ENCODE data around the gene NAV2.

Gene NAV2

DNA sequence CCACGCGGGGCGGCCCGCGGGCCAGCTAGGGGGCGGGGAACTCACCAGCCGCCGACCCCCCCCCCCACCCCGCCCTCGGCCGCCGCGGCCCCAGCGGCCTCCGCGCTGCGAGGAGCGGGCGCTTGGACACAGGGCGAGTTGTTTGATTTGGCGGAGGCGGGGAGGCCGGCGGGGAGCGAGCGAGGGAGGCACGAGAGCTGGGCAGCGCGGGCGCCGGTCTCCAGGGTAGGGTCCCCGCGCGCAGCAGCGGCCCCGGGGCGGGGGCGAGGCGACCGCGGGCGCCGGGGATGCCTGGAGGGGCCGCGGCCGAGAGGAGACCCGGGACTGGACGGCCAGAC is 64.4 kb downstream of the NAV2 start:
- WGBS (ENCODE audit: extremely low coverage, insufficient coverage, insufficient read length) = no CpG with 5 or more reads among the region's 48 CpGs
- H4K12ac ChIP-seq (ENCODE audit: low read depth, low read length) = no peak overlapping the region
- peak overlapping the region; percentile 47 for H2BK5ac ChIP-seq (ENCODE audit: low read depth, low read length, poor library complexity)
- peaks cover 6% of the 10 kb centered on the region for H3K79me1 ChIP-seq (ENCODE audit: low read length)
- H3K27me3 ChIP-seq (ENCODE audit: insufficient read depth, low read length) = no peaks in the 10 kb centered on the region
- H3K79me2 ChIP-seq (ENCODE audit: control insufficient read depth, insufficient read depth, low read length, poor library complexity) = no peaks in the 10 kb centered on the region
- no peak overlapping the region for H3K27ac ChIP-seq (ENCODE audit: low read depth, low read length)
- peak overlapping the region; percentile 61 for H2AFZ ChIP-seq (ENCODE audit: insufficient read depth, low read length, poor library complexity)
- no peak overlapping the region for H3K9ac ChIP-seq (ENCODE audit: low read length)
- H4K8ac ChIP-seq (ENCODE audit: low read depth, low read length) = peak overlapping the region; percentile 51
- peak overlapping the region; percentile 80 for H3K4me2 ChIP-seq (ENCODE audit: low read length)
- peak overlapping the region; percentile 39 for H3K4ac ChIP-seq (ENCODE audit: low read depth, low read length)
- peak overlapping the region; percentile 56 for H2BK120ac ChIP-seq (ENCODE audit: insufficient read depth, low read length, poor library complexity)
- H3K9me3 ChIP-seq (ENCODE audit: insufficient read depth, low read depth, low read length) = peaks cover 2% of the 10 kb centered on the region
- H3K23ac ChIP-seq (ENCODE audit: low read length) = no peak overlapping the region
- H2AK5ac ChIP-seq (ENCODE audit: low read length) = no peak overlapping the region
- H3K14ac ChIP-seq (ENCODE audit: low read length) = peak overlapping the region; percentile 47
- no peak overlapping the region for H2BK12ac ChIP-seq (ENCODE audit: low read length)
- DNase-seq = no peak
- H3K18ac ChIP-seq (ENCODE audit: low read length) = peak overlapping the region; percentile 61
- H3K36me3 ChIP-seq (ENCODE audit: control insufficient read depth in 1 of 2, insufficient read depth in 2 of 2, low read length in 2 of 2) = no peaks in the 10 kb centered on the region
- peak overlapping the region; percentile 44 for H3K4me3 ChIP-seq (ENCODE audit: low read depth, low read length)
- peaks cover 4 to 20% of the 10 kb centered on the region in 2 experiments for H3K4me1 ChIP-seq (ENCODE audit: control insufficient read depth in 1 of 2, insufficient read depth in 2 of 2, low read length in 2 of 2)
- H4K91ac ChIP-seq (ENCODE audit: low read depth, low read length) = peak overlapping the region; percentile 80

DNA sequence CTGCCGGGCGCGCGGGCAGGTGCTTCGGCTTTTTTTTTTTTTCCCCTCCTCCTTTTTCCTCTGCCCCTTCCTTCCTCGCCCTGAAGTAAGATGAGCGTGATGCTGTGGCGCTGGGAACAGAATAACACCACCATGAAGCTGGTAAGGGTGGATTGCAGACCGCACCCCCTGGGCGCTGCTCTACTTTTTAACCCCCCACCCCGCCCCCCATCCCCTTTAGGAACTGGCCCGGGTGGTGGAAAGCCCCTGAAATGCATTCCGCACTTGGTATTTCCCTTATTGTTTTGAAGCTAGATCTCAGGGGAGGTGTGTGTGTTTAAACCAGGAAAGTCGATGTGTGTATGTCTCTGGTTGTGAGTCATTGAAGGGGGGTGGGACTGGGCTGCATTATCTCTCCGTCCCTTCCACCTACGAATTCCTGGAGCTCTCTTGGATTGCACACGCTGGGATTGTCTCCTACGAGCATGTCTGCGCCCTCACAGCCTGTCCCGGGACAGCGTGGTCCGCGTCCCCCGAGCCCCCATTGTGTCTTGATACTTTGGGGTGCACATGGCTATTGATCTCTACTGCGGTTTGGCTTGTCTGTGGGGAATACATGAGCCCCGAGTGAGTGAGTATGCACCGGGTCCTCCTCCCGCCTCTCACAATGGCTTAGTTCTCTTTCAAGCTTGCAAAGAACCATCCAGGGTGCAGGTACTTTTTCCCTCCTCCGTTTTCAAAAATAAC is 64.9 kb downstream of the NAV2 start:
- Histone ChIP-seq H3K18ac (ENCODE audit: low read length) (peak overlapping the region; percentile 61), H3K4me2 (ENCODE audit: low read length) (peak overlapping the region; percentile 80), H3K27ac (ENCODE audit: low read depth, low read length) (peak overlapping the region; percentile 29), H3K4me1 (ENCODE audit: control insufficient read depth in 1 of 2, insufficient read depth in 2 of 2, low read length in 2 of 2) (peaks cover 4 to 19% of the 10 kb centered on the region in 2 experiments), H3K27me3 (ENCODE audit: insufficient read depth, low read length) (no peaks in the 10 kb centered on the region), H4K8ac (ENCODE audit: low read depth, low read length) (peak overlapping the region; percentile 26), H3K36me3 (ENCODE audit: control insufficient read depth in 1 of 2, insufficient read depth in 2 of 2, low read length in 2 of 2) (no peaks in the 10 kb centered on the region), H4K12ac (ENCODE audit: low read depth, low read length) (no peak overlapping the region), H3K9ac (ENCODE audit: low read length) (no peak overlapping the region), H3K14ac (ENCODE audit: low read length) (peak overlapping the region; percentile 47), H3K79me1 (ENCODE audit: low read length) (peaks cover 6% of the 10 kb centered on the region), H3K9me3 (ENCODE audit: insufficient read depth, low read depth, low read length) (peaks cover 2% of the 10 kb centered on the region), H4K91ac (ENCODE audit: low read depth, low read length) (peak overlapping the region; percentile 80), H3K23ac (ENCODE audit: low read length) (no peak overlapping the region), H3K4me3 (ENCODE audit: low read depth, low read length) (peak overlapping the region; percentile 49), H3K4ac (ENCODE audit: low read depth, low read length) (peak overlapping the region; percentile 39), H2BK120ac (ENCODE audit: insufficient read depth, low read length, poor library complexity) (no peak overlapping the region), H3K79me2 (ENCODE audit: control insufficient read depth, insufficient read depth, low read length, poor library complexity) (no peaks in the 10 kb centered on the region), H2BK5ac (ENCODE audit: low read depth, low read length, poor library complexity) (peak overlapping the region; percentile 47), H2AK5ac (ENCODE audit: low read length) (no peak overlapping the region), H2BK12ac (ENCODE audit: low read length) (no peak overlapping the region), H2AFZ (ENCODE audit: insufficient read depth, low read length, poor library complexity) (peak overlapping the region; percentile 61)
- peak; percentile 46 to 58 for DNase-seq
- no CpG with 5 or more reads among the region's 29 CpGs for WGBS (ENCODE audit: extremely low coverage, insufficient coverage, insufficient read length)

DNA sequence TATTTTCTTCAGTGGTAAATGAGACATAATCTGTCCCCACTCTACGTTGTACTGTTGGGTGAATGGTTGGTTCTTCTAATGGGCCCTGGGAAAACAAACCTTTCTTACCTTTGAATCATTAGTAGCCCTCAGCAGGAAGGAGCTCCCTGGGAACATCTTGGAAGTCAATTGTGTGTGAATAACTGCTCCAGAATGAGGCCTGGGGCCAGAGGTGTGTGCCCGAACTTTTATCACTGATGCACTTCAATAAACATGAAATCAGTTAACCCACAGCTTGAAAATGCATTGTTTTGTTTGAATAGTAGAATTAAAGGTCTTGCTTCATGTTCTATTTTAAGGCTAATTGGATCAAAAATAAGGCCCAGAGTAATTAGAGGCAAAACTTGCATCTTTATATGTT is 67.1 kb downstream of the NAV2 start:
- Histone ChIP-seq H3K23ac (ENCODE audit: low read length) (no peak overlapping the region), H3K27me3 (ENCODE audit: insufficient read depth, low read length) (no peaks in the 10 kb centered on the region), H3K9ac (ENCODE audit: low read length) (no peak overlapping the region), H3K79me2 (ENCODE audit: control insufficient read depth, insufficient read depth, low read length, poor library complexity) (no peaks in the 10 kb centered on the region), H3K27ac (ENCODE audit: low read depth, low read length) (no peak overlapping the region), H4K12ac (ENCODE audit: low read depth, low read length) (no peak overlapping the region), H3K4me2 (ENCODE audit: low read length) (no peak overlapping the region), H4K91ac (ENCODE audit: low read depth, low read length) (no peak overlapping the region), H3K4me3 (ENCODE audit: low read depth, low read length) (no peak overlapping the region), H2BK120ac (ENCODE audit: insufficient read depth, low read length, poor library complexity) (no peak overlapping the region), H2BK5ac (ENCODE audit: low read depth, low read length, poor library complexity) (no peak overlapping the region), H3K79me1 (ENCODE audit: low read length) (peaks cover 6% of the 10 kb centered on the region), H2BK12ac (ENCODE audit: low read length) (no peak overlapping the region), H3K18ac (ENCODE audit: low read length) (no peak overlapping the region), H2AFZ (ENCODE audit: insufficient read depth, low read length, poor library complexity) (no peak overlapping the region), H3K4me1 (ENCODE audit: control insufficient read depth in 1 of 2, insufficient read depth in 2 of 2, low read length in 2 of 2) (peaks cover 4 to 18% of the 10 kb centered on the region in 2 experiments), H2AK5ac (ENCODE audit: low read length) (no peak overlapping the region), H3K9me3 (ENCODE audit: insufficient read depth, low read depth, low read length) (no peaks in the 10 kb centered on the region), H3K36me3 (ENCODE audit: control insufficient read depth in 1 of 2, insufficient read depth in 2 of 2, low read length in 2 of 2) (no peaks in the 10 kb centered on the region), H3K14ac (ENCODE audit: low read length) (no peak overlapping the region), H3K4ac (ENCODE audit: low read depth, low read length) (no peak overlapping the region), H4K8ac (ENCODE audit: low read depth, low read length) (no peak overlapping the region)
- DNase-seq = no peak
- no CpG with 5 or more reads among the region's 2 CpGs for WGBS (ENCODE audit: extremely low coverage, insufficient coverage, insufficient read length)

DNA sequence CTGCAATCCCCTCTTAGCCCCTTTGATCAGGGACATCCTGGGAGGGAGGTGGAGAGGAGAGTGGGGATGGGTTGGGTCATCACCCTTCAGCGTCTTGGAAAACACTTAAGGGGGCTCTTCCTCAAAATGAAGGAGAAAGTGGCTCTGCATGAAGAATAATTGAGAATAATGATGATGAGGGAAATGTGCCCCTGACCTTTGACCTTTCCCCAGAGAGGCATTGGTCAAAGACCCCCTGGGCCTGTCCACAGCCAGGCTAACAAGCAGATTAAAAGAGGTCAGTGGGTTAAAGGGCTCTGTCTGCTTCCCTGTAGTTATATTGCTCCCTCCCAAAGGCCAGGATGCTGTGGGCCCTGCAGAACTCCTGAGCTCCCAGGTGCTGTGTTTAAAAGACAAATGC is 68.7 kb downstream of the NAV2 start:
- Histone ChIP-seq H3K79me1 (ENCODE audit: low read length) (peaks cover 6% of the 10 kb centered on the region), H3K9me3 (ENCODE audit: insufficient read depth, low read depth, low read length) (no peaks in the 10 kb centered on the region), H2BK120ac (ENCODE audit: insufficient read depth, low read length, poor library complexity) (no peak overlapping the region), H4K91ac (ENCODE audit: low read depth, low read length) (no peak overlapping the region), H3K4ac (ENCODE audit: low read depth, low read length) (no peak overlapping the region), H3K23ac (ENCODE audit: low read length) (no peak overlapping the region), H3K9ac (ENCODE audit: low read length) (no peak overlapping the region), H2BK5ac (ENCODE audit: low read depth, low read length, poor library complexity) (no peak overlapping the region), H3K4me3 (ENCODE audit: low read depth, low read length) (no peak overlapping the region), H3K4me2 (ENCODE audit: low read length) (no peak overlapping the region), H4K12ac (ENCODE audit: low read depth, low read length) (no peak overlapping the region), H3K27ac (ENCODE audit: low read depth, low read length) (no peak overlapping the region), H3K4me1 (ENCODE audit: control insufficient read depth in 1 of 2, insufficient read depth in 2 of 2, low read length in 2 of 2) (peaks cover 4 to 16% of the 10 kb centered on the region in 2 experiments), H2AK5ac (ENCODE audit: low read length) (no peak overlapping the region), H3K27me3 (ENCODE audit: insufficient read depth, low read length) (no peaks in the 10 kb centered on the region), H3K79me2 (ENCODE audit: control insufficient read depth, insufficient read depth, low read length, poor library complexity) (no peaks in the 10 kb centered on the region), H4K8ac (ENCODE audit: low read depth, low read length) (no peak overlapping the region), H3K36me3 (ENCODE audit: control insufficient read depth in 1 of 2, insufficient read depth in 2 of 2, low read length in 2 of 2) (no peaks in the 10 kb centered on the region), H2BK12ac (ENCODE audit: low read length) (no peak overlapping the region), H3K18ac (ENCODE audit: low read length) (no peak overlapping the region), H3K14ac (ENCODE audit: low read length) (no peak overlapping the region), H2AFZ (ENCODE audit: insufficient read depth, low read length, poor library complexity) (no peak overlapping the region)
- no CpG with 5 or more reads among the region's 1 CpG for WGBS (ENCODE audit: extremely low coverage, insufficient coverage, insufficient read length)
- no peak for DNase-seq

All from trophoblast cell (in vitro differentiated cells and primary cell).